NCI-H2107 (cell line): ENCODE measurements around the gene CAVIN3.
"Not testable (repeated sequence)": the region's sequence is repeated elsewhere in the genome, so short reads cannot be mapped to it uniquely, and the experiment has no call there.

Experiments
- DNase-seq: peaks from one replicate; lab custom pipeline; 2025; lab: John Stamatoyannopoulos, UW

The CAVIN3 gene

GRCh38 chr11:6323291-6323905, 3.1 kb upstream of the CAVIN3 start:
- no peak for DNase-seq

GRCh38 chr11:6321961-6322362, 1.7 kb upstream of the CAVIN3 start:
- no peak for DNase-seq

- no peak for DNase-seq
Measured at GRCh38 chr11:6321356-6321755, 1.1 kb upstream of the CAVIN3 start.

DNA sequence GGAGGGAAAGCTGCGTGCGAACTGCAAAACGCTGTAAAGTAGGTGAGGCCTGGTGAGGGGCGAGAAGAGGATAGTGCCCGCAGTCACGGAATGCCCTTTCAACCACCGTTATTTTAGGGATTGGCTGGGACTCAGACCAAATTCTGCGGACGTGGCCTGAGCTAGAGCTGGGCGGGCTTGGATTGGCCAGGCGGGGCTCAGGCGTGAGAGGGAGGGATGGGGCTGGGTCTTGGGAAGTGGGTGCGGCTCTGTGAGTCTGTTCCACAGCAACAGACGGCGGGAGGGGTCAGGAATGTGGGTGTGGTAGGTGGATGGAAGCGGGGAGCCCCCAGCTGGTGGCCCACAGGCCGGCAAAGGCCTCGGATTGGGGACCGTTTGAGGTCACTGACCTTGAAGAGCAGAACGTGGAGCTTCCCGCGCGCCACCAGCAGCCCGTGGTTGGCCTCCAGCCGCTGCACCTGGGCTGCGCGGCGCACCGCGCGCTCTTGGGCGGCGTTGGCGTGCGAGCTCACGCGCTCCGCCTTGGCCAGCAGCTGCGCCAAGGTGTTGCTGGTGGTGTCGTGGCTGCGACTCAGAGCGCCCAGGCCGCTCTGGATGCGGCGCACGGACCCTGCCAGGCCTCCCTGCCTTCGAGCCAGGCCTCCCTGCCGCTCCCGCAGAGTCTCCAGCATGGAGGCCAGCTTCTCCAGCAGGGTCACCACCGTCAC, 444 bp downstream of the CAVIN3 start:
- no peak for DNase-seq

- no peak for DNase-seq
Measured at GRCh38 chr11:6319001-6319703, 1.1 kb downstream of the CAVIN3 start.

DNA sequence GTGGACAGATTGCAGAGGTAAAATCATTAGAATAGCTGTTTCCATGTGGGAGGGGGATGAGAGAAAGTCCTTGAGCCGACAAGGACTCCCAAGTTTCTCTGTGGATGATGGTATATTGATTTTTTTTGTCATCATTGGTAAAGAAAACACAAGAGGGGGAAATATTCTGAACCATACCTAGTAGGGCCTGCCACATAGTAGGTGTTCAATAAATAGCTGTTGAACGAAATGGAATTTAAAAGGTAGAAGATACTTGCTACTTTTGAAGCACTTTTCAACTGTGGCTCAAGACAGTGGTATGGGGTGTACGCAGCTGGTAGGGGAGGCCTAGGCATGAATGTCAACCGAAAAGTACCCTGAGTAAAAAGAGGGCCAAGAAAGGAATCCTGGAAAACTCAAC, 2.1 kb downstream of the CAVIN3 start:
- no peak for DNase-seq

GRCh38 chr11:6315811-6316425, 4.4 kb downstream of the CAVIN3 start:
- peak; percentile 21 for DNase-seq

- DNase-seq: no peak
Measured at GRCh38 chr11:6312106-6312505, 8.2 kb downstream of the CAVIN3 start.

DNA sequence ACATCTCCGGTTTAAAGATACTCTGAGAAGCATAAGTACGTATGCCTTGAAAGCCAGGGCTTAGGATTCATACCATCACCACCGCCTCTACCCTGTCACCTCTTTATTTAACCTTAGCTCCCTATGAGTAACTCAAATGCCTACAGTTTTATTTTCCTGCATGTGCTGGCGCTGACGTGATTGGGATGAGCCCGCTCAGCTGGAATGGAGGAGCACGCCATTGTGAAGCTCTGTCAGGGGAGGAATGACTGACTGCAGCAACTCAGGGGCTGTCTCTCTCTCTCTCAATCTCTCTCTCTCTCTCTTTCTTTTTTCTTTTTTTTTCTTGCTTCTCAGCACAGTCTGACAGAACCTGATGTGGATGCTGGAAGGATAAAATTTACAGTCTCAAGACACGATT, 12.4 kb downstream of the CAVIN3 start:
- no peak for DNase-seq

DNA sequence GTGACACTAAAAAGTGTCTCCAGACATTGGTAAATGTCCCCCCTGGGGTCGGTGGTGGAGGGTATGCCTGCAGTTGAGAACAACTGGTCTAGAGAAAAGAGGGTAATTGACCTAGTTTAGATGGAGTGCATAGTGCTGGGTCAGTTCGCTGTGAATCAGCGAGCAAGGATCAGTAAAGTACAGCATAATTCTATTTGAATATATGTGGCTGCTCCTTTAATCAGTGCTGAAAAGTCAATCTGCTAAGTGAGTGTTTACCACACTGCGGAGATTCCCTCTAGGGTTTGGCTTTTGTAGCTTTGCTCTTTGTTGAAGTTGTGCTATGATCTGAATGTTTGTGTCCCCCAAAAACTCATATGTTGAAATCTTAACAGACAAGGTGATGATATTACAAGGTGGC, 15.0 kb downstream of the CAVIN3 start:
- DNase-seq: no peak

- DNase-seq: no peak
Measured at GRCh38 chr11:6303661-6304060, 16.6 kb downstream of the CAVIN3 start.

DNA sequence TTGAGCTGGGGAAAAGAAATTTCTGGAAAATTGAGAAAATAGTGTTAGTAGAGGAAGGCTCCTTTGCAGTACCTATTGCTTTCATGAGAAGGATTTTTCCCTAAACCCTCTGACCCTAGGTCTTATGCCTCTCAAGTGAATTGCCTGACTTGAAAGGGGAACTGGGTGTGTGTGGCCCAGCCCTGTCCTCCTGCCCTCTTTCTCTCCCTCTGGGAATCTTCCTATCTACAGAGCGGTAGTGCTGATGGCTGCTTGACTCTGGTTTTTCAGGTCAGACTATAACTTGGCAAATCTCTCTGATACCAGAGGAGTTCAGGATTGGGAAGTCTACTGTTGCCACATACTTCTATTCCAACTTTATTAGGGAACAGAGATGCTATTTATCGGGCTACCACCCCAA, 19.2 kb downstream of the CAVIN3 start:
- no peak for DNase-seq

- DNase-seq: no peak
Measured at GRCh38 chr11:6300325-6300724, 20.0 kb downstream of the CAVIN3 start.

GRCh38 chr11:6298605-6299004, 21.7 kb downstream of the CAVIN3 start:
- DNase-seq: no peak

GRCh38 chr11:6297831-6298230, 22.5 kb downstream of the CAVIN3 start:
- DNase-seq: no peak

- no peak for DNase-seq
Measured at GRCh38 chr11:6285019-6285418, 35.3 kb downstream of the CAVIN3 start.

DNA sequence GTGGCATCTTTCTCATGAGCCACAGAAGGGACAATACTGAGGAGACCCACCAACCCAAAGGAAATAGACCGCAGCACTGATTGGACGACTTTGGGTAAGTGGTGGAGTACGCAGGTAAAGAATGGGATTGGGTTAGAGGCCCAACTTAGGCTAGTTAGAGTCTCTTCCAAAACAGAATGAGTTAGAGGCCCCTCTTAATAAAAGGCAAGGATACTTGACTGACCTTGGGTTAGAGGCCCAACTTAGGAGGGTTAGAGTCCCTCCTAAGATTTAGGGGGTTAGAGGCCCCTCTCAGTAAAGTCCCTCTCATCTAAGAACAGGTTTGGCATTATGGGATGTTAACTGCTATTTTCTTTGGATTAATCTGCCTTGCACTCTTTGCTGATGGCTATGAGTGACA, 36.1 kb downstream of the CAVIN3 start:
- no peak for DNase-seq

- DNase-seq: no peak
Measured at GRCh38 chr11:6283453-6284023, 36.8 kb downstream of the CAVIN3 start.

GRCh38 chr11:6280809-6281208, 39.5 kb downstream of the CAVIN3 start:
- DNase-seq: not testable (repeated sequence)

DNA sequence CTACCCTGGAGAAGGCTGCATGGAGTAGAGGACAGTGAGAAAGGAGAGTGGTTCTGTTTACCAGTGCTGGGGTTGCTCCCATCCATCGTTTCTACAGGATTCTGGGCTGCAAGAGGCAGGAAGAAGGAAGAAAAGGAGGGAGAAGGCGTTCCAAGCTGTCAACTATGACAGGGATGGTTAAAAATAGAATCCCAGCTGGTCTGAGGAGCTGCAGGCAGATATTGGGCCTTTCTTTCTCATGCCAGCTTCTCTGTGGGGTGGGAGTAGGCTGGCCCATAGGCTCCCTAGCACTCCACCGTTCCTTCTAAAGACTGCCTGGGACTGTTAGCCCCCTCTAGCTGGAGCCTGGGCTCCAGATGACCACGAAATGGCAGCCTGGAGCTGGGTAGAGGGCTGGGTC, 47.1 kb downstream of the CAVIN3 start:
- no peak for DNase-seq

DNA sequence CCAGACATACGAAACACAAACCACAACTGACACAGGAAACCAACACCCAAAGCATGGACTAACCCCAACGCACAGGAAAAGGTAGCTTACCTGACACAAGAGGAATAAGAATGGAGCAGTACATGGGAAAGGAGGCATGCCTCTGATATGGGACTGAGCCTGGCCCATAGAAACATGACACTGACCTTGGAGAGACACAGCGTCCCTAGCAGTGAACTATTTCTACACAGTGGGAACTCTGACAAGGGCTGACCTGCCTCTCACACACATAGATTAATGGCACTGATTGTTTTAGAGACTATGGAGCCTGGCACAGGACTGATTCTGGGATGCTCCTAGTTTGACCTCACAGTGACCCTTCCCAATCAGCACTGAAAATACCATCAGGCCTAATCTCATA, 48.7 kb downstream of the CAVIN3 start:
- no peak for DNase-seq

GRCh38 chr11:6270584-6271246, 49.6 kb downstream of the CAVIN3 start:
- DNase-seq: no peak
